IMR-90 (cell line): ENCODE data around the gene MPP4. TPM values are rescaled to one million over a fixed set of nuclear protein-coding genes. Genes with fewer than 3 reads are reported as not detected.

ENCODE experiments used
- ATAC-seq: fragments of 200-7000 bp; cut with Tn5 transposase; 2 replicates; pipeline ENCODE4 v1.9.1; 2020; ENCODE audit warnings: low read depth, mild to moderate bottlenecking, moderate library complexity
- BruUV-seq: library from RNA; stranded (reverse); fragments of 400-500 nt; replicated peaks from 2 replicates; lab custom pipeline; 2021; lab: Mats Ljungman, UMichigan
- CTCF ChIA-PET: fragments of 300-600 bp; formaldehyde crosslinking; extraction: SDS; loops from one replicate; lab custom pipeline; 2021; ENCODE audit warnings: antibody characterized with exemption; lab: Yijun Ruan, JAX
- POLR2A ChIA-PET: fragments of 300-600 bp; sonication (Branson Sonifier 250); formaldehyde crosslinking; loops from one replicate; lab custom pipeline; 2022; ENCODE audit warnings: antibody characterized with exemption; ENCODE audit not compliant: unreplicated experiment; lab: Charles Lee
- DNase-seq: peaks from one replicate; pipeline ENCODE4 v3.0.0; 2013
- H2AFZ ChIP-seq: replicated peaks from 2 replicates; pipeline ENCODE3; 2013; ENCODE audit warnings: low read length, mild to moderate bottlenecking; ENCODE audit not compliant: poor library complexity
- H2AK5ac ChIP-seq: 2 replicates; pipeline ENCODE4 v1.6.1; 2013; ENCODE audit warnings: low read depth, low read length, inconsistent platforms
- H2AK9ac ChIP-seq: replicated peaks from 2 replicates; pipeline ENCODE3; 2013; ENCODE audit warnings: mild to moderate bottlenecking, low read depth, low read length, moderate library complexity; ENCODE audit not compliant: poor library complexity
- H2BK120ac ChIP-seq: 2 replicates; pipeline ENCODE4 v1.6.1; 2013; ENCODE audit warnings: low read depth, low read length, inconsistent platforms
- H2BK15ac ChIP-seq: 3 replicates; pipeline ENCODE4 v1.6.1; 2013; ENCODE audit warnings: low read depth, low read length, inconsistent platforms
- H2BK20ac ChIP-seq: 2 replicates; pipeline ENCODE4 v1.6.1; 2013; ENCODE audit warnings: low read depth, mild to moderate bottlenecking, inconsistent platforms, low read length, moderate library complexity
- H2BK5ac ChIP-seq: 2 replicates; pipeline ENCODE4 v1.6.1; 2013; ENCODE audit warnings: mild to moderate bottlenecking, low read depth, low read length, inconsistent platforms; ENCODE audit not compliant: poor library complexity, severe bottlenecking
- H3K14ac ChIP-seq: replicated peaks from 2 replicates; pipeline ENCODE4 v1.6.1; 2013; ENCODE audit warnings: low read depth, low read length, inconsistent platforms
- H3K18ac ChIP-seq: 2 replicates; pipeline ENCODE4 v1.6.1; 2013; ENCODE audit warnings: low read depth, low read length, control low read depth
- H3K23ac ChIP-seq: 2 replicates; pipeline ENCODE4 v1.6.1; 2013; ENCODE audit warnings: low read depth, low read length, inconsistent platforms
- H3K27ac ChIP-seq: 2 replicates; pipeline ENCODE4 v1.5.1; 2013; ENCODE audit warnings: mild to moderate bottlenecking, control low read depth, low read length; ENCODE audit not compliant: insufficient read depth
- H3K27me3 ChIP-seq: 2 replicates; pipeline ENCODE4 v1.6.1; 2013; ENCODE audit warnings: low read length; ENCODE audit not compliant: control insufficient read depth, insufficient read depth
- H3K36me3 ChIP-seq: 2 replicates; pipeline ENCODE4 v1.6.1; 2013; ENCODE audit warnings: low read length, mixed read lengths; ENCODE audit not compliant: control insufficient read depth, insufficient read depth
- H3K4ac ChIP-seq: 2 replicates; pipeline ENCODE4 v1.6.1; 2013; ENCODE audit warnings: low read depth, low read length, inconsistent platforms
- H3K4me1 ChIP-seq: 2 replicates; pipeline ENCODE4 v1.6.1; 2013; ENCODE audit warnings: low read length, mixed read lengths; ENCODE audit not compliant: control insufficient read depth, insufficient read depth
- H3K4me2 ChIP-seq: 2 replicates; pipeline ENCODE4 v1.6.1; 2013; ENCODE audit warnings: low read depth, mild to moderate bottlenecking, control low read depth, low read length, moderate library complexity
- H3K4me3 ChIP-seq: 2 replicates; pipeline ENCODE4 v1.5.1; 2013; ENCODE audit warnings: low read depth, mild to moderate bottlenecking, control low read depth, low read length, moderate library complexity; ENCODE audit not compliant: insufficient read depth
- H3K56ac ChIP-seq: 2 replicates; pipeline ENCODE4 v1.6.1; 2013; ENCODE audit warnings: low read length, inconsistent platforms; ENCODE audit not compliant: insufficient read depth; ENCODE audit errors: extremely low read depth
- H3K79me1 ChIP-seq, 2 experiments: 2 replicates each; pipeline ENCODE4 v1.6.1; 2013; ENCODE audit warnings: low read length in 2 of 2, inconsistent platforms in 1 of 2, low read depth in 1 of 2
- H3K9ac ChIP-seq: 2 replicates; pipeline ENCODE4 v1.6.1; 2013; ENCODE audit warnings: low read depth, low read length, control low read depth
- H3K9me1 ChIP-seq: 2 replicates; pipeline ENCODE4 v1.6.1; 2013; ENCODE audit warnings: low read length, inconsistent platforms; ENCODE audit not compliant: insufficient read depth
- H3K9me3 ChIP-seq: 2 replicates; pipeline ENCODE4 v1.6.1; 2013; ENCODE audit warnings: low read length; ENCODE audit not compliant: control insufficient read depth, insufficient read depth
- H4K20me1 ChIP-seq: 2 replicates; pipeline ENCODE4 v1.6.1; 2013; ENCODE audit warnings: low read length, inconsistent platforms; ENCODE audit not compliant: insufficient read depth
- H4K5ac ChIP-seq: 2 replicates; pipeline ENCODE4 v1.6.1; 2013; ENCODE audit warnings: mild to moderate bottlenecking, low read depth, low read length, control low read depth
- H4K8ac ChIP-seq, 2 experiments: 2 replicates each; pipeline ENCODE4 v1.6.1; 2013; ENCODE audit warnings: low read depth in 2 of 2, low read length in 2 of 2, control low read depth in 1 of 2, inconsistent platforms in 1 of 2
- H4K91ac ChIP-seq: 2 replicates; pipeline ENCODE4 v1.6.1; 2013; ENCODE audit warnings: low read depth, low read length, inconsistent platforms; ENCODE audit not compliant: insufficient read depth
- BHLHE40 ChIP-seq: fragments of 150-350 bp; IDR thresholded peaks from 2 replicates; pipeline ENCODE4 v1.6.1; 2016; ENCODE audit warnings: mild to moderate bottlenecking, low read depth, low read length
- CEBPB ChIP-seq: IDR thresholded peaks from 2 replicates; pipeline ENCODE4 v1.6.1; 2012; ENCODE audit warnings: low read depth, low read length, improper control_type of control experiment
- CHD1 ChIP-seq: IDR thresholded peaks from 2 replicates; pipeline ENCODE4 v1.6.1; 2012; ENCODE audit warnings: low read depth, low read length, improper control_type of control experiment
- CTCF ChIP-seq: conservative IDR thresholded peaks from 2 replicates; pipeline ENCODE4 v1.5.1; 2012; ENCODE audit warnings: mild to moderate bottlenecking, low read depth, low read length, improper control_type of control experiment
- ELK1 ChIP-seq: fragments of 150-350 bp; IDR thresholded peaks from 2 replicates; pipeline ENCODE4 v1.6.1; 2016; ENCODE audit warnings: low read depth, mild to moderate bottlenecking, low read length, moderate library complexity, borderline replicate concordance
- MAFK ChIP-seq: IDR thresholded peaks from 2 replicates; pipeline ENCODE4 v1.6.1; 2012; ENCODE audit warnings: low read depth, low read length, improper control_type of control experiment
- MAZ ChIP-seq: IDR thresholded peaks from 2 replicates; pipeline ENCODE4 v1.6.1; 2012; ENCODE audit warnings: low read depth, mild to moderate bottlenecking, low read length, improper control_type of control experiment, moderate library complexity, borderline replicate concordance
- MXI1 ChIP-seq: IDR thresholded peaks from 2 replicates; pipeline ENCODE4 v1.6.1; 2012; ENCODE audit warnings: low read depth, mild to moderate bottlenecking, low read length, moderate library complexity, borderline replicate concordance
- NFE2L2 ChIP-seq: fragments of 150-350 bp; IDR thresholded peaks from 2 replicates; pipeline ENCODE4 v1.6.1; 2016; ENCODE audit warnings: low read depth, mild to moderate bottlenecking, low read length
- POLR2A ChIP-seq: IDR thresholded peaks from 2 replicates; pipeline ENCODE4 v1.6.1; 2012; ENCODE audit warnings: mild to moderate bottlenecking, low read depth, low read length
- RAD21 ChIP-seq: IDR thresholded peaks from 2 replicates; pipeline ENCODE4 v1.6.1; 2012; ENCODE audit warnings: low read length, improper control_type of control experiment
- RCOR1 ChIP-seq: IDR thresholded peaks from 2 replicates; pipeline ENCODE4 v1.6.1; 2012; ENCODE audit warnings: mild to moderate bottlenecking, low read length, improper control_type of control experiment; ENCODE audit not compliant: insufficient replicate concordance
- RFX5 ChIP-seq: IDR thresholded peaks from 2 replicates; pipeline ENCODE4 v1.8.0; 2012; ENCODE audit warnings: low read depth, mild to moderate bottlenecking, low read length, moderate library complexity
- SMC3 ChIP-seq: fragments of 150-350 bp; IDR thresholded peaks from 2 replicates; pipeline ENCODE4 v1.6.1; 2016; ENCODE audit warnings: low read depth, mild to moderate bottlenecking, antibody characterized with exemption, low read length, moderate library complexity
- USF2 ChIP-seq: fragments of 150-350 bp; IDR thresholded peaks from 2 replicates; pipeline ENCODE4 v1.6.1; 2017; ENCODE audit warnings: mild to moderate bottlenecking, antibody characterized with exemption, low read length, low read depth
- WGBS, 2 experiments: methylation state at CpG; one replicate each; pipeline versions ENCODE4 v1.1.5 to v1.1.7; 2013; ENCODE audit warnings: missing lambda C conversion rate in 2 of 2; ENCODE audit not compliant: insufficient read length in 1 of 2; ENCODE audit errors: extremely low coverage in 2 of 2; 5-methylcytosine and 5-hydroxymethylcytosine counted together
- dilution Hi-C: fragments of 300-500 bp; cut with HindIII; formaldehyde crosslinking; loops from one replicate; pipeline ENCODE4 v1.14.3; 2018; ENCODE audit warnings: low sequenced_read_pairs; ENCODE audit not compliant: unreplicated experiment
- in situ Hi-C: fragments of 300-500 bp; cut with MboI; formaldehyde crosslinking; loops from 3 replicates; pipeline ENCODE4 v1.14.3; 2019; ENCODE audit warnings: low sequenced_read_pairs, inconsistent platforms, mixed read lengths
- intact Hi-C: fragments of 100-400 bp; cut with micrococcal nuclease; formaldehyde crosslinking; loops from 2 replicates; pipeline ENCODE4 v1.10.0; 2022
- polyA plus RNA-seq, 3 experiments: library from polyadenylated mRNA; depleted of rRNA; stranded (reverse); fragments of >200 nt; gene quantifications; 2 replicates each; pipeline ENCODE4 v1.2.3, GENCODE V29; 2012; ENCODE audit warnings: low replicate concordance in 1 of 3
- total RNA-seq: library from RNA; depleted of rRNA; stranded (reverse); fragments of >200 nt; gene quantifications from 2 replicates; pipeline ENCODE4 v1.2.3, GENCODE V29; 2012

MPP4 gene
- total and polyA plus RNA-seq, 2 of the 4 experiments (the other 2 are of a cell fraction): 11.8 to 14.9 TPM

DNA sequence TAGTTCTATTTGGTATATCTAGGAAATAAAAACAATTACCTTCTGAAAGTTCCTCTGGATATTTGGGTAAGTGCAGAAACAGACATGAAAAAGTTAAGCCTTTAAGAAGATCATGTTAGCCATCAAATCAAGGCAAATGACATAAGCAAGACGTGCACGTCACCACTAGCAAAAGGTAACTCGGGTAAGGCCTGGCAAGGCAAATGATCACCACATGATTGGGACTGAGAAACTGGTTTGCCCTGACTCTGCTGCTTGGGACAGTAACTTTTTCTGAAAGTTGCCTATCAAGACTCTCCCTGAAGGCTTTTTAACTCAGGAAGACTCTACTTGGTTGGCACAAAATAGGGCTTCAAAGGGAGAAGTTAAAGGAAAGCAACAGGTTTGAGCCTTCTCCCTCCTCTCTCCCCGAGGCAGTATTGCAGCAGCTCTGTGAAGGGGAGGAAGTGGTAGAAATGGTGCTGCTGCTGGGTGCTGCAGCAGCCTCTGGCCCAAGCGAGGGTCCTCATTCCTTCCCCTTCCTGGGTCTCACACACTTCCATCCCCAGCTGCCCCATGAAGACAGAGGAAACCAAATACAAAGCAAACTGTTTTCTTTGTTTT, 38.0 kb downstream of the MPP4 start:
- in situ Hi-C loops (no loop called here), dilution Hi-C loops (no loop called here), intact Hi-C loops (no loop called here)
- H3K27ac ChIP-seq: no peak overlapping the region
- no peaks in the 10 kb centered on the region for H4K20me1 ChIP-seq
- H2BK20ac ChIP-seq: peak overlapping the region; percentile 23
- H3K9me3 ChIP-seq: no peaks in the 10 kb centered on the region
- no peaks in the 10 kb centered on the region for H3K36me3 ChIP-seq
- 0 out of 4 replicates have a peak, but pooled peaks cover 0 to 2% of the 10 kb centered on the region in 2 experiments for H3K79me1 ChIP-seq
- H4K8ac ChIP-seq: peak overlapping the region; percentile 18 to 34; a peak in 3 of 4 replicates
- peak overlapping the region; percentile 92 for H4K5ac ChIP-seq
- DNase-seq (no peak), ATAC-seq (no peak; the same call in 1 of the 2 replicates)
- H3K4me2 ChIP-seq: no peak overlapping the region
- no peak overlapping the region for H2AK9ac ChIP-seq
- H3K18ac ChIP-seq: peak overlapping the region; percentile 76
- no peak overlapping the region for H3K56ac ChIP-seq
- H3K9ac ChIP-seq: no peak overlapping the region
- 0 out of 3 replicates have a peak overlapping the region, but pooled peaks have one; percentile 37 for H2BK15ac ChIP-seq
- peaks cover 14% of the 10 kb centered on the region for H3K9me1 ChIP-seq
- H4K91ac ChIP-seq: peak overlapping the region; percentile 14; the same call in 1 of the 2 replicates
- no peak for TF ChIP-seq SMC3
- no peak for TF ChIP-seq RFX5
- no peak for TF ChIP-seq USF2
- no peak for TF ChIP-seq MAFK
- TF ChIP-seq RCOR1: no peak
- no peak for TF ChIP-seq RAD21
- TF ChIP-seq BHLHE40: no peak
- TF ChIP-seq CHD1: no peak
- TF ChIP-seq ELK1: no peak
- TF ChIP-seq NFE2L2: no peak
- TF ChIP-seq CEBPB: no peak
- TF ChIP-seq MAZ: no peak
- no peak for TF ChIP-seq CTCF
- TF ChIP-seq POLR2A: no peak
- no peak for TF ChIP-seq MXI1
- ChIA-PET CTCF (no interaction called here), POLR2A (no interaction called here)
- BruUV-seq: no TSS peak
- H3K4me1 ChIP-seq: peaks cover 6% of the 10 kb centered on the region
- peak overlapping the region; percentile 59; the same call in 1 of the 2 replicates for H2AK5ac ChIP-seq
- H3K23ac ChIP-seq: peak overlapping the region; percentile 18; the same call in 1 of the 2 replicates
- no peaks in the 10 kb centered on the region for H3K27me3 ChIP-seq
- H3K4ac ChIP-seq: peak overlapping the region; percentile 2
- H2BK120ac ChIP-seq: peak overlapping the region; percentile 4
- 60% methylated on average over 1 of the region's 5 CpGs; no CpG with 5 or more reads in 1 of the 2 experiments for WGBS, 2 experiments
- no peak overlapping the region for H2BK5ac ChIP-seq
- no peak overlapping the region for H3K4me3 ChIP-seq
- H3K14ac ChIP-seq: peak overlapping the region; percentile 2
- H2AFZ ChIP-seq: peak overlapping the region; percentile 45
